K562 (cell line): Measurements from ENCODE around the gene INHBE. TPM values are rescaled to one million over a fixed set of nuclear protein-coding genes. Genes with fewer than 3 reads are reported as not detected.

Experiments used
- ATAC-seq: fragments of 200-7000 bp; cut with Tn5 transposase; 3 replicates; pipeline ENCODE4 v1.9.1; 2020; ENCODE audit warnings: moderate library complexity
- BruUV-seq: library from RNA; stranded (reverse); fragments of 400-500 nt; replicated peaks from 2 replicates; lab custom pipeline; 2021; lab: Mats Ljungman, UMichigan
- CTCF ChIA-PET: fragments of 300-600 bp; formaldehyde crosslinking; extraction: SDS; loops from one replicate; lab custom pipeline; 2021; ENCODE audit warnings: low intra/inter-chr PET ratio; lab: Yijun Ruan, JAX
- POLR2A ChIA-PET: fragments of 300-600, 350-650 bp; sonication (Branson Sonifier 250); formaldehyde crosslinking; extraction: SDS; loops from one replicate; lab custom pipeline; 2021; ENCODE audit warnings: antibody characterized with exemption, inconsistent platforms; lab: Yijun Ruan, JAX
- DNase-seq, 4 experiments: peaks; one replicate each; pipeline versions ENCODE4 v3.0.0 to v3.0.0-alpha.2; 2011 to 2018; ENCODE audit warnings: low spot score in 3 of 4, mixed read lengths in 3 of 4; ENCODE audit errors: extremely low read depth in 1 of 4
- FAIRE-seq: peaks from 2 replicates; lab custom pipeline; 2011; peaks lifted over from hg19 to GRCh38; lab: Jason Lieb, UNC
- H2AFZ ChIP-seq: 2 replicates; pipeline ENCODE4 v1.6.0; 2011; ENCODE audit warnings: low read depth, low read length, control low read depth, inconsistent platforms
- H3K27ac ChIP-seq: fragments of 200-600 bp; 3 replicates; pipeline ENCODE4 v1.8.0; 2011; ENCODE audit warnings: low read depth, mild to moderate bottlenecking, control low read depth, inconsistent platforms, low read length, moderate library complexity, mixed read lengths; ENCODE audit errors: extremely low read depth
- H3K27me3 ChIP-seq, 2 experiments: fragments of 300-600 bp in 1 of 2; 2 replicates in 1 of 2; 3 replicates in 1 of 2; pipeline versions ENCODE4 v1.6.0 to v1.8.0; 2011; ENCODE audit warnings: inconsistent platforms in 2 of 2, low read length in 2 of 2, mild to moderate bottlenecking in 1 of 2, mixed read lengths in 1 of 2, moderate library complexity in 1 of 2; ENCODE audit not compliant: control insufficient read depth in 2 of 2, insufficient read depth in 2 of 2
- H3K36me3 ChIP-seq: fragments of 300-600 bp; 3 replicates; pipeline ENCODE4 v1.8.0; 2011; ENCODE audit warnings: mild to moderate bottlenecking, low read length, inconsistent platforms; ENCODE audit not compliant: control insufficient read depth, insufficient read depth
- H3K4me1 ChIP-seq, 2 experiments: fragments of 200-600 bp in 1 of 2; replicated peaks in 1 of 2; 2 replicates in 1 of 2; 3 replicates in 1 of 2; pipeline versions ENCODE4 v1.5.1 to v1.8.0; 2011; ENCODE audit warnings: inconsistent platforms in 2 of 2, low read length in 2 of 2, mild to moderate bottlenecking in 1 of 2, mixed read lengths in 1 of 2, moderate library complexity in 1 of 2; ENCODE audit not compliant: control insufficient read depth in 2 of 2, insufficient read depth in 2 of 2
- H3K4me2 ChIP-seq: 2 replicates; pipeline ENCODE4 v1.6.1; 2011; ENCODE audit warnings: low read length, control low read depth, inconsistent platforms, mixed read lengths; ENCODE audit not compliant: insufficient read depth
- H3K4me3 ChIP-seq: fragments of 200-600 bp; sonication (generic), shearing (Covaris generic); 2 replicates; pipeline ENCODE4 v1.5.1; 2016; ENCODE audit warnings: control low read depth, inconsistent platforms
- H3K79me2 ChIP-seq: fragments of 200-600 bp; 3 replicates; pipeline ENCODE4 v1.8.0; 2011; ENCODE audit warnings: low read length, inconsistent platforms; ENCODE audit not compliant: control insufficient read depth, insufficient read depth
- H3K9ac ChIP-seq, 2 experiments: 2 replicates each; pipeline versions ENCODE4 v1.6.0 to v1.6.1; 2011; ENCODE audit warnings: low read depth in 2 of 2, low read length in 2 of 2, control low read depth in 1 of 2, inconsistent platforms in 1 of 2, mild to moderate bottlenecking in 1 of 2, mixed read lengths in 1 of 2; ENCODE audit not compliant: insufficient read depth in 1 of 2
- H3K9me1 ChIP-seq: one replicate; pipeline ENCODE4 v1.6.0; 2011; ENCODE audit warnings: inconsistent platforms, mild to moderate bottlenecking, low read length, moderate library complexity; ENCODE audit not compliant: control insufficient read depth, insufficient read depth
- H3K9me3 ChIP-seq: replicated peaks from 2 replicates; pipeline ENCODE4 v1.5.1; 2011; ENCODE audit warnings: low read depth, low read length, inconsistent platforms; ENCODE audit not compliant: control insufficient read depth, insufficient read depth
- H4K20me1 ChIP-seq: replicated peaks from 2 replicates; pipeline ENCODE4 v1.6.1; 2011; ENCODE audit warnings: low read length, inconsistent platforms, mixed read lengths; ENCODE audit not compliant: control insufficient read depth, insufficient read depth
- ETV6 ChIP-seq, 3 experiments: fragments of 150-350 bp in 1 of 3; sonication (generic) in 1 of 3; formaldehyde crosslinking in 1 of 3; IDR thresholded peaks; 2 replicates each; pipeline versions ENCODE4 v1.6.1 to v1.8.0; 2014 to 2022; ENCODE audit warnings: borderline replicate concordance in 2 of 3, low read depth in 2 of 3, antibody characterized with exemption in 1 of 3, low read length in 1 of 3, mild to moderate bottlenecking in 1 of 3, missing genetic modification reagents in 1 of 3
- HINFP ChIP-seq: fragments of 450-650 bp; conservative IDR thresholded peaks from 2 replicates; pipeline ENCODE4 v1.6.1; 2016; ENCODE audit warnings: missing genetic modification characterization, low read depth, mild to moderate bottlenecking, control low read depth, missing compliant biosample characterization
- HNRNPLL ChIP-seq: fragments of 200-400 bp; formaldehyde crosslinking; IDR thresholded peaks from 2 replicates; pipeline ENCODE4 v1.6.1; 2017; ENCODE audit warnings: low read length, low read depth, mild to moderate bottlenecking; ENCODE audit not compliant: poor library complexity, severe bottlenecking
- KDM2B ChIP-seq: fragments of 250-450 bp; sonication (Bioruptor Pico); IDR thresholded peaks from 2 replicates; pipeline ENCODE4 v1.8.0; 2021; ENCODE audit warnings: mild to moderate bottlenecking, moderate library complexity
- MCM3 ChIP-seq: fragments of 450-650 bp; IDR thresholded peaks from 2 replicates; pipeline ENCODE4 v1.6.1; 2016
- NFIC ChIP-seq: fragments of 450-650 bp; IDR thresholded peaks from 2 replicates; pipeline ENCODE4 v1.6.1; 2017; ENCODE audit warnings: mild to moderate bottlenecking, inconsistent platforms
- PRPF4 ChIP-seq: fragments of 200-400 bp; formaldehyde crosslinking; IDR thresholded peaks from one replicate; pipeline ENCODE4 v1.6.1; 2017; ENCODE audit warnings: low read length, low read depth, mild to moderate bottlenecking; ENCODE audit not compliant: insufficient read depth, poor library complexity, severe bottlenecking
- SREBF1 ChIP-seq: fragments of 150-350 bp; IDR thresholded peaks from 2 replicates; pipeline ENCODE4 v1.6.1; 2014; ENCODE audit warnings: antibody characterized with exemption, low read depth, low read length, borderline replicate concordance
- TEAD2 ChIP-seq: fragments of 450-650 bp; IDR thresholded peaks from 2 replicates; pipeline ENCODE4 v1.6.1; 2016; ENCODE audit warnings: missing genetic modification characterization, control low read depth, missing compliant biosample characterization
- THRB ChIP-seq: fragments of 450-650 bp; formaldehyde crosslinking; conservative IDR thresholded peaks from 2 replicates; pipeline ENCODE4 v1.4.0; 2022; ENCODE audit warnings: mild to moderate bottlenecking, missing genetic modification characterization
- TRIM25 ChIP-seq: fragments of 450-650 bp; IDR thresholded peaks from 2 replicates; pipeline ENCODE4 v1.7.0; 2016; ENCODE audit warnings: borderline replicate concordance
- ZNF282 ChIP-seq: sonication (generic); formaldehyde crosslinking; IDR thresholded peaks from 2 replicates; pipeline ENCODE4 v1.8.1; 2023; ENCODE audit warnings: missing genetic modification reagents
- ZNF589 ChIP-seq: fragments of 200-800 bp; sonication (Bioruptor generic); IDR thresholded peaks from 2 replicates; pipeline ENCODE4 v1.6.1; 2016; ENCODE audit warnings: low read depth, missing genetic modification characterization, missing compliant biosample characterization
- WGBS: fragments of 100-300 bp; shearing (Covaris generic); methylation state at CpG from one replicate; pipeline ENCODE4 v1.1.6; 2016; ENCODE audit warnings: low coverage, mixed read lengths; ENCODE audit not compliant: insufficient coverage; ENCODE audit errors: missing lambda C conversion rate; 5-methylcytosine and 5-hydroxymethylcytosine counted together
- in situ Hi-C: fragments of 300-500 bp; cut with MboI; formaldehyde crosslinking; loops from 4 replicates; pipeline ENCODE4 v1.15.0; 2018; ENCODE audit warnings: inconsistent platforms, mixed read lengths
- intact Hi-C: fragments of 100-400 bp; cut with micrococcal nuclease; formaldehyde crosslinking; loops from 2 replicates; pipeline ENCODE4 v1.14.2; 2022
- polyA plus RNA-seq, 8 experiments: library from polyadenylated mRNA; depleted of rRNA in 4 of 8; stranded (reverse) in 5 of 8; unstranded in 3 of 8; fragments of >200 nt; fragmentation: Nextera tagmentation in 2 of 8; fragmentation: Illumina TruSeq in 1 of 8; extraction: Ambion mirVana in 2 of 8; extraction: Trizol in 1 of 8; gene quantifications; 2 replicates each; pipeline versions ENCODE4 v1.2.1 to v1.2.3, GENCODE V29; 2011 to 2014; ENCODE audit warnings: inconsistent platforms in 1 of 8, missing spikeins in 1 of 8
- total RNA-seq, 7 experiments: library from RNA; depleted of rRNA in 6 of 7; stranded (reverse); fragments of >200 nt in 6 of 7; fragmentation: Illumina TruSeq in 2 of 7; extraction: Trizol in 2 of 7; gene quantifications; 2 replicates each; pipeline versions ENCODE4 v1.2.1 to v1.2.3, GENCODE V29; 2011 to 2021; ENCODE audit warnings: low replicate concordance in 1 of 7

INHBE gene
- total and polyA plus RNA-seq, 9 of the 15 experiments (the other 6 are each of a cell fraction or from before 2014, with no cell fraction given) = 0.94 to 9.9 (median 7.3) TPM

GRCh38 chr12:57477710-57478681 is 22.9 kb downstream of the INHBE start (continued):
- TF ChIP-seq PRPF4 = no peak
- TF ChIP-seq THRB (CRISPR knock-in tag) = peak; percentile 66; the same call in 1 of the 2 replicates
- no peak for TF ChIP-seq MCM3
- TF ChIP-seq ZNF282 = no peak
- TF ChIP-seq ZNF589 (CRISPR knock-in tag) = peak; percentile 77; the same call in 1 of the 2 replicates
- peak; percentile 38 for TF ChIP-seq HNRNPLL
- TF ChIP-seq ETV6 (IDR thresholded peaks at IDR 0.05; ENCODE audit: borderline replicate concordance in 1 of 2, low read depth in 2 of 2, low read length in 1 of 2) = 0 out of 4 replicates have a peak, but pooled peaks of 1 of the 2 experiments have one; percentile 32
- TF ChIP-seq ETV6 (CRISPR knock-in tag; IDR thresholded peaks at IDR 0.05; ENCODE audit: borderline replicate concordance) = no peak

- Histone ChIP-seq H3K4me3 (no peak overlapping the region), H3K9me1 (no peaks in the 10 kb centered on the region), H4K20me1 (no peaks in the 10 kb centered on the region), H3K9ac (no peak overlapping the region; a peak in 1 of 4 replicates), H3K9me3 (no peaks in the 10 kb centered on the region), H2AFZ (peak overlapping the region; percentile 93; the same call in 1 of the 2 replicates), H3K4me2 (no peak overlapping the region), H3K4me1 (peaks cover 37 to 51% of the 10 kb centered on the region in 2 experiments), H3K79me2 (no peaks in the 10 kb centered on the region), H3K27ac (no peak overlapping the region), H3K36me3 (no peaks in the 10 kb centered on the region), H3K27me3 (no peaks in the 10 kb centered on the region)
- intact Hi-C loops (no loop called here), in situ Hi-C loops (no loop called here)
- WGBS = 73% methylated on average over 10 of the region's 10 CpGs
- FAIRE-seq (no peak), ATAC-seq (no peak), DNase-seq (no peak)
- ChIA-PET POLR2A (interaction anchor here (0.7 to 2.1 kb wide), 2 partner anchors 9 to 18 kb away, joined by 4 to 5 read pairs; no protein-coding TSS in a partner anchor), CTCF (no interaction called here)
- BruUV-seq = no TSS peak
- TF ChIP-seq TEAD2 (tag) (no peak), SREBF1 (no peak), NFIC (0 out of 2 replicates have a peak, but pooled peaks have one; percentile 10), KDM2B (no peak), HINFP (tag) (no peak), TRIM25 (no peak)
Measured at GRCh38 chr12:57479043-57479375, 23.9 kb downstream of the INHBE start.
